Measurements from ENCODE around the gene TIE1. TPM values are rescaled to one million over a fixed set of nuclear protein-coding genes. Genes with fewer than 3 reads are reported as not detected.
"Not testable (repeated sequence)": the region's sequence is repeated elsewhere in the genome, so short reads cannot be mapped to it uniquely, and the experiment has no call there.

TIE1 gene
- total RNA-seq, 1 experiment from 2014 or later, result 1.2 TPM

DNA sequence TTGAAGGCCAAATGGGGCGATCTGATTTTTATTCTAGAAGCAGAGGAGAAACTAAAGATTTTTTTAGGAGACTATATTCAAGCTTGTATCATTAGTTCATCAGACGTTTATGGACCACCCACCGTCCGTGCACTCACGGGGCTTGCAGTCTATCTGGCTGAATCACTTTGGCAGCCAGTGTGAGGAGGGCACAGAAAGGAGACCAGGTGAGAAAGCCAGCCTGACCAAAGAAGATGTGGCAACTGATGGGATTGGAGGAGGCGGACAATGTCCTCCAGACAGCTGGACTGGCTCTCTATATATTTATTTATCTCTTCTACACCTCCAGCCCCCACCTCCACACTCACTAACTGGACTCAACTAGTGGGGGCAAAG is 67.9 kb downstream of the TIE1 start:
- peaks cover 13 to 17% (median 17%) of the 10 kb centered on the region in 3 experiments; a peak in 6 of 7 replicates for H3K36me3 Mint-ChIP-seq (ENCODE audit: insufficient read depth in 1 of 3, low read depth in 3 of 3)
- H2BK20ac ChIP-seq (ENCODE audit: low read depth, low read length, poor library complexity, severe bottlenecking), result no peak overlapping the region
- no peak overlapping the region for H2AFZ ChIP-seq (ENCODE audit: low read length)
- no peaks in the 10 kb centered on the region; the same call in 1 of the 2 replicates for H3K4me1 ChIP-seq (ENCODE audit: insufficient read depth, low read length)
- no peak overlapping the region for H3K27ac ChIP-seq (ENCODE audit: insufficient read length, low read depth, low read length)
- no peak overlapping the region for H3K18ac ChIP-seq (ENCODE audit: insufficient read length, low read depth, low read length)
- no peak overlapping the region for H2AK5ac ChIP-seq (ENCODE audit: insufficient read length, low read length)
- no peak overlapping the region for H3K4ac ChIP-seq (ENCODE audit: low read depth, low read length)
- H3T11ph ChIP-seq (ENCODE audit: low read length), result no peak overlapping the region
- no peak overlapping the region for H2BK15ac ChIP-seq (ENCODE audit: low read depth, low read length)
- H3K14ac ChIP-seq (ENCODE audit: insufficient read depth, low read length), result no peak overlapping the region
- no peak overlapping the region for H2BK5ac ChIP-seq (ENCODE audit: insufficient read length, low read length)
- no peaks in the 10 kb centered on the region for H3K79me1 ChIP-seq (ENCODE audit: insufficient read depth, low read depth, low read length, poor library complexity, severe bottlenecking)
- no peaks in the 10 kb centered on the region for H4K20me1 ChIP-seq (ENCODE audit: control insufficient read depth, insufficient read depth, insufficient read length)
- no peak overlapping the region for H3K23ac ChIP-seq (ENCODE audit: insufficient read length, low read depth, low read length)
- H3K4me1 Mint-ChIP-seq, result peaks cover 23 to 36% of the 10 kb centered on the region in 2 experiments
- peak overlapping the region; percentile 2 to 96 (median 44); a peak in 6 of 7 replicates for H3K27ac Mint-ChIP-seq
- TF ChIP-seq, protein P1, sequence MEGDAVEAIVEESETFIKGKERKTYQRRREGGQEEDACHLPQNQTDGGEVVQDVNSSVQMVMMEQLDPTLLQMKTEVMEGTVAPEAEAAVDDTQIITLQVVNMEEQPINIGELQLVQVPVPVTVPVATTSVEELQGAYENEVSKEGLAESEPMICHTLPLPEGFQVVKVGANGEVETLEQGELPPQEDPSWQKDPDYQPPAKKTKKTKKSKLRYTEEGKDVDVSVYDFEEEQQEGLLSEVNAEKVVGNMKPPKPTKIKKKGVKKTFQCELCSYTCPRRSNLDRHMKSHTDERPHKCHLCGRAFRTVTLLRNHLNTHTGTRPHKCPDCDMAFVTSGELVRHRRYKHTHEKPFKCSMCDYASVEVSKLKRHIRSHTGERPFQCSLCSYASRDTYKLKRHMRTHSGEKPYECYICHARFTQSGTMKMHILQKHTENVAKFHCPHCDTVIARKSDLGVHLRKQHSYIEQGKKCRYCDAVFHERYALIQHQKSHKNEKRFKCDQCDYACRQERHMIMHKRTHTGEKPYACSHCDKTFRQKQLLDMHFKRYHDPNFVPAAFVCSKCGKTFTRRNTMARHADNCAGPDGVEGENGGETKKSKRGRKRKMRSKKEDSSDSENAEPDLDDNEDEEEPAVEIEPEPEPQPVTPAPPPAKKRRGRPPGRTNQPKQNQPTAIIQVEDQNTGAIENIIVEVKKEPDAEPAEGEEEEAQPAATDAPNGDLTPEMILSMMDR (conservative IDR thresholded peaks at IDR 0.05), result no peak
- peak overlapping the region; percentile 55 for H3K9ac ChIP-seq (ENCODE audit: extremely low read depth, insufficient read length, low read length)
- peak overlapping the region; percentile 69 to 83 for H3K4me3 Mint-ChIP-seq
- no peaks in the 10 kb centered on the region for H3K9me3 ChIP-seq (ENCODE audit: control insufficient read depth, low read depth, low read length)
- no peak overlapping the region for H2BK12ac ChIP-seq (ENCODE audit: insufficient read length, low read depth, low read length)
- WGBS (ENCODE audit: extremely low coverage, insufficient read length, low lambda C conversion rate), result no CpG with 5 or more reads among the region's 6 CpGs
- H4K8ac ChIP-seq (replicated peaks; ENCODE audit: insufficient read length, low read depth, low read length), result no peak overlapping the region
- no peaks in the 10 kb centered on the region for H3K9me3 Mint-ChIP-seq
- no peaks in the 10 kb centered on the region; the same call in 1 of the 2 replicates for H3K79me2 ChIP-seq (ENCODE audit: insufficient read depth, low read length)
- DNase-seq, result no peak
- H3K4me2 ChIP-seq (ENCODE audit: insufficient read depth, insufficient read length, low read length), result peak overlapping the region; percentile 45
- H2BK120ac ChIP-seq (ENCODE audit: low read depth, low read length, poor library complexity, severe bottlenecking), result no peak overlapping the region
- H3K23me2 ChIP-seq (ENCODE audit: insufficient read length, low read depth, low read length, poor library complexity, severe bottlenecking), result peaks cover 15% of the 10 kb centered on the region
- H4K5ac ChIP-seq (ENCODE audit: insufficient read length, low read depth, low read length), result no peak overlapping the region
- H3K27me3 Mint-ChIP-seq (ENCODE audit: low read depth), result no peaks in the 10 kb centered on the region
- H3K56ac ChIP-seq (ENCODE audit: insufficient read length, low read depth, low read length), result no peak overlapping the region
- no peaks in the 10 kb centered on the region for H3K27me3 ChIP-seq (ENCODE audit: insufficient read depth, low read length)
- no peak overlapping the region for H4K91ac ChIP-seq (ENCODE audit: insufficient read length, low read depth, low read length)

DNA sequence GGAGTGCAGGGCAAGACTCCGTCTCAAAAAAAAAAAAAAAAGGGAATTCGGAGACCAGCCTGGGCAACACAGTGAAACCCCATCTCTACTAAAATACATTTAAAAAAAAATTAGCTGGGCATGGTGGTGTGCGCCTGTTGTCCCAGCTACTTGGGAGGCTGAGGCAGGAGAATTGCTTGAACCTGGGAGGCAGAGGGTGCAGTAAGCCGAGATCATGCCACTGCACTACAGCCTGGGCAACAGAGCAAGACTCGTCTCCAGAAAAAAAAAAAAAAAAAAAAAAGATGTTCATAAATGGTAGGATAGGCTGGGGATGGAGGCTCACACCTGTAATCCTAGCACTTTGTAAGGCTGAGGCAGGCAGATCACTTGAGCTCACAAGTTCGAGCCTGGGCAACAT is 69.0 kb downstream of the TIE1 start:
- H2BK120ac ChIP-seq (ENCODE audit: low read depth, low read length, poor library complexity, severe bottlenecking); H2BK12ac ChIP-seq (ENCODE audit: insufficient read length, low read depth, low read length); H2AFZ ChIP-seq (ENCODE audit: low read length); H3K4me1 ChIP-seq (ENCODE audit: insufficient read depth, low read length); H4K91ac ChIP-seq (ENCODE audit: insufficient read length, low read depth, low read length); H2BK15ac ChIP-seq (ENCODE audit: low read depth, low read length); H3K18ac ChIP-seq (ENCODE audit: insufficient read length, low read depth, low read length); H3K4me3 Mint-ChIP-seq; H3K14ac ChIP-seq (ENCODE audit: insufficient read depth, low read length); H3K56ac ChIP-seq (ENCODE audit: insufficient read length, low read depth, low read length); H4K20me1 ChIP-seq (ENCODE audit: control insufficient read depth, insufficient read depth, insufficient read length); DNase-seq; H3K9me3 ChIP-seq (ENCODE audit: control insufficient read depth, low read depth, low read length); H3T11ph ChIP-seq (ENCODE audit: low read length); H4K8ac ChIP-seq (replicated peaks; ENCODE audit: insufficient read length, low read depth, low read length); H2AK5ac ChIP-seq (ENCODE audit: insufficient read length, low read length); H3K27ac Mint-ChIP-seq; H2BK5ac ChIP-seq (ENCODE audit: insufficient read length, low read length); H3K27ac ChIP-seq (ENCODE audit: insufficient read length, low read depth, low read length); H2BK20ac ChIP-seq (ENCODE audit: low read depth, low read length, poor library complexity, severe bottlenecking); H3K9ac ChIP-seq (ENCODE audit: extremely low read depth, insufficient read length, low read length); H3K79me1 ChIP-seq (ENCODE audit: insufficient read depth, low read depth, low read length, poor library complexity, severe bottlenecking); H3K9me3 Mint-ChIP-seq; H3K4ac ChIP-seq (ENCODE audit: low read depth, low read length); H3K27me3 Mint-ChIP-seq (ENCODE audit: low read depth); H4K5ac ChIP-seq (ENCODE audit: insufficient read length, low read depth, low read length); H3K27me3 ChIP-seq (ENCODE audit: insufficient read depth, low read length); H3K36me3 Mint-ChIP-seq (ENCODE audit: insufficient read depth in 1 of 3, low read depth in 3 of 3); H3K23ac ChIP-seq (ENCODE audit: insufficient read length, low read depth, low read length); H3K79me2 ChIP-seq (ENCODE audit: insufficient read depth, low read length); H3K4me2 ChIP-seq (ENCODE audit: insufficient read depth, insufficient read length, low read length): not testable (repeated sequence)
- peaks cover 23 to 30% of the 10 kb centered on the region in 2 experiments for H3K4me1 Mint-ChIP-seq
- WGBS (ENCODE audit: extremely low coverage, insufficient read length, low lambda C conversion rate), result no CpG with 5 or more reads among the region's 6 CpGs
- H3K23me2 ChIP-seq (ENCODE audit: insufficient read length, low read depth, low read length, poor library complexity, severe bottlenecking), result peaks cover 15% of the 10 kb centered on the region
